NCI-H526 (cell line): ENCODE results near the gene NFATC1.

Experiments
- DNase-seq, 2 experiments: peaks; one replicate each; lab custom pipeline; 2025; lab: John Stamatoyannopoulos, UW

NFATC1 gene

DNA sequence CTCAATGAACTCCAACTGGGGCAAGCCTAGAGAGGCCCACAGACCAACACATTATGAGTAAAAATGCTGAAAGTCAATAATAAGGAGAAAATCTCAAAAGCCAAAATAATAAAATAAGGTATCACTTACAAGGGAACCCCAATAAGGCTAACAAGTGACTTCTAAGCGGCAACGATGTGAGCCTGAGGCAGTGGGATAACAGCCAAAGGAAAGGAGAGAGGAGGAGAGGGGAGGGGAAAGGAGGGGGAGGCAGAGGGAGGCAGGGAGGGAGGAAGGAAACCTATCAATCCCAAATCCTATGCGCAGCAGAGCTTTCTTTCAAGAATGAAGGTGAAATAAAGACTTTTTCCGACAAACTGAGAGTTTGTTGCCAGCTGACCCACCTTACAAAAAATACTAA, 6.0 kb upstream of the NFATC1 start:
- DNase-seq: no peak

DNA sequence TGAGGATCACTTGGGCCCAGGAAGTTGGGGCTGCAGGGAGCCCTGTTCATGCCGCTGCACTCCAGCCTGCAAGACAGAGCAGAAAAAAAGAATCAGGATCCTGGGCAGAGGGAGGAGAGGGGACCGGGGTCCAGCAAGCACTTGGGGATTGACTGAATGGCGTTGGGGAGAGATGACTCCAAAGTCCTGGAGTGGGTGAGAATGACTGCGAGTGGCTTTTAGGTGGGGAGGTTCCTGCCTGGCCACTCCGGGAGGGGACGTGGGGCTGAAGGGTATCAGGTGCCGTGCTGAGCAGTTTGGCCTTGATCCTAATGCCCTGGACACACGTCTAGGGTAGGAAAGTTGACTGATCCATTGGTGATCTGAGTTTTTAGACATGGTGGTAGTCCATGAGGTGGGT, 3.5 kb upstream of the NFATC1 start:
- DNase-seq: no peak

DNA sequence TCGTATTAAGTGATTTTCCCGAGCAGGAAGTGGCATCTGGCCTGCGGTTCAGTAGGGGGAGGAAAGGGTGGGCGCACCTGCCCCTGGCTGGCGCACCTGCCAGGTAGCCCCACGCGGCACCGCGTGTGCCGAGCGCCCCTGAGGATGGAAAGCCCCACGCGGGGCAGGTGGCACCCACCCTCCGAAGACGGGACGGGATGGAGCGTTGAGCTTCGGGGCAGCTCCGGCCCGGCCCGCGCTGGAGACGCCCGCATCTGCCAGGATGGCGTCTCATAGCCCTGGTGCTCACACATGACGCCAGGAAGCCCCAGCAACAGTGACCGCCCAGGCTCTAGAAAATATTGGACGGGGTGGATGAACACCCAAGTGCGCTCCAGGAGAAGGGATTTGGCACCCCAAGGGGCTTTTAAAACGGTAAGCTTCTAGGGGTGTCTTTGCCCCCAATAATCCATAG, 2.5 kb upstream of the NFATC1 start:
- DNase-seq: peak in 1 of 2 experiments; percentile 44

DNA sequence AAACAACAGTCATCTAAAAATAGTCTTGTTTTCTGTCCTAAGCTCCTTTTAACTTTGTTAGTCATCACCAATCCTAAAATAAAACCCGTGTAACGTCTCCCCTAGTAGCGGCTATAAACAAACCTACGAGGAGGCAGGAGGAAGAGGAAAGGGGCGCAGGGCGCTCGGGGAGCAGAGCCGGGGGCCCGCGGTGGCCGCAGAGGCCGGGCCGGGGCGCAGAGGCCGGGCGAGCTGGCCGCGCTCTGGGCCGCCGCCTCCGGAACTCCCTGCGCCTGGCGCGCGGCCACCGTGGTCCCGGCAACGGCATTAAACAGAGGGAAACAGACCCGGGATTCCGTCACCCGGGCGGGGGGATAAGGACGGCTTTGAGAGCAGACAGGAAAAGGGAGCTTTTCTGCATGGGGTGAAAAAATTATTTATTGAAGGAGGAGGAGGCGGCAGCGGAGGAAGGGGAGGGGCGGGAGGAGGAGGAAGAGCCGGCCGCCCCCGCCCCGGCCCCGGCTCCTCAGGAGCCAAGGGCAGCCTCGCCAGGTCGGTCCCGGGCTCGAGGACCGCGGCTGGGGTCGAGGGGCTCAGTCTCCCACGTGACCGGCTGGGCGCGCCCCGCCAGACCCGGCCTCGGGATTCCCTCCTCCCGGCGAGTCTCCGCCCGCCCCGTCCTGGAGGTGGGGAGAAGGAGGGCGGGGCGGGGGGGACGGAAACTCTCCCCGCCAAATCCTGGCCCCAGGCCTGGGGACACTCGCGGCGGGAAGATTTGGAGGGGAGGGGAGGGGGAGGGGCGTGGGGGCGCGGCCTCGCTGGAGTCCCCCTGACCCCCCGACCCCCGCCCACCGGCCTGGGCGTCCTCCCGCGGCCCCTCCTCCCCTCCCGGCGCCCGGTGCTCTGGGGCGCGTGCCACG, 1.8 kb upstream of the NFATC1 start:
- peak in 1 of 2 experiments; percentile 74 for DNase-seq

DNA sequence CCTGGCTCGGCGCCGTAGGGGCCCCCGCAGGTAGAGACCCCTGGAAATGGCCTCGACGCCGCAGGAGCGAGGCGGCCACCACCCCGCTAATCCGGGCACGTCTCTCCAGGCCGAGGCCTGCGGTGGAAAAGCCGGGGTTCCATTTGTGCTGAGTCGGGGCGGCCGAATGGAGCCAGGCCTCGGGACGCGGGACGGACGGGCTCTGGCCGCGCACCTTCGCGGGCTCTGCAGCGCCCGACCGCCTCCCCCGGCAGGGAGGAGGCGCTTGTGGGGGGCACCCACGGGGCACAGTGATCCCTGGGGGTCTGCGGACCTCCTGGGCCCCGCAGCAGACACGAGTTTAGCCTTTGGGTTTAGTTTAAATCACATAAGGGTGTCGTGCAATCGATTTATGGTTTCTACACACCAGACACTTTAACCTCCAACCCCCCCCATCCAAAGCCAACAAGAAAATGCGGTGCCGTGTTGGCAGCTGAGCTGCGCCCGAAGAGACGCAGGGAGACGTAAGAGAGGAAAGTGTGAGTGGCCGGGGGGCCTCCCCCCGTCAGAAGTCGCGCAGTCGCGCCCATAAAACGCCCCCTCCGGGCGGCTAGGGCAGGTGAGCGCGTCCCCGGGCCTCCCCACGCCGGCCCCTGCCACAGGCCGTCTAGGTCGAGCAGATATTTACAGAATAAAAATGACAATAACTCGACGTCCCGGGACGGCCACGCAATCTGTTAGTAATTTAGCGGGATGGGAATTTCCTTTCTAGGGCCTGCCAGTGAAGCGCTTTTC, 1.0 kb upstream of the NFATC1 start:
- peak in 1 of 2 experiments; percentile 48 for DNase-seq

DNA sequence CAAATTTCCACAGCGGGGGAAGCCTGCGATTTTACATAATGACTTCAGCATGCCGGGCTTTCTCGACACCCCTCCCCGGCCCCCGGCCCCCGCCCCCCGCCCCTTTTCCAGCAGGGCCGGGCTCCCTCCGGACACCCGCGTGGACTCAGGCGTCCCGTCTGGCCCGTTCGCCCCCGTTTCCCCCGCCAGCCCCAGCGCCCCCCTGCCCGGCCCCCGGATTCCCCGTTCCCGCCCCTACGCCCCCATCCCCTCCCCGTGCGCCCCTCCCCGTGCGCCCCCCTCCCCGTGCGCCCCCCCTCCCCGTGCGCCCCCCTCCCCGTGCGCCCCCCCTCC, 456 bp upstream of the NFATC1 start:
- DNase-seq: no peak

DNA sequence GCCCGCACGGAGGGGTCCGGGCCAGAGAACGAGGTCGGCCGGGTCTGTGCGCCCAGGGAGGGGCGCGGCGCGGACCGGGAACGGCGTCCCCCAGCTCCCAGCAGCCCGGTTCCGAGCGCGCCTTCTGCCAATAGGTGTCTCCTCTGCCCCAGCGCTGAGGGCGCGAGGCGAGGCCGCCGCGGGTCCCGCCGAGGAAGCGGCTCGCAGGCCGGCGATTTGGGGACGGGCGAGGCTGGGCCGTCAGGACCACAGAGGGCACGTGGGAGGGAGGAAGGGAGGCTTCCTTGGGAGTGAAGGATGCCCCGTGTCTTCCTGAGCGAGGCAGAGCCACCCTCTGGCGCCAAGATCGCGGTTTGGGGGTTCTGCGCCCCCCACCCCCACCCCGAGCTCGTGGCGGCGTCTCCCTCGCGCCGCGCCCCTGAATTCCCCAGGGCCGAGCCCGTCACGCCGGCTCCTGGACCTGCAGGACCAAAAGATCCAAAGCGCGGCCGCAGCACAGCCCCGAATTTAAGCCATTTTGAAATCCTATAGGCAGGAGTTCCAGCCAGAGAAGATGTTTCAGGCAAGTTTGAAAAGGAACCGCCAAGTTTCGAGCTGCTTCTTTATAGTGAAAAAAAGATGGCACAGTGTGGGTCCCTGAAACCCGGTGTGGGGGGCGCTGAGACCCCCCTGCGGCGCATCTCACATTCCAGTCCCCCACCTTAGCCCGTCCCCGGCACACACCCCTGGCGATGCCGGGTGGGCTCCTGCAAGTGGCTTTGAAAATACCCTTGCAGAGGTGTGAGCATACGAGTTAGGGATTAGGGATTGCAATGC, 909 bp downstream of the NFATC1 start:
- DNase-seq: peak in 1 of 2 experiments; percentile 60

DNA sequence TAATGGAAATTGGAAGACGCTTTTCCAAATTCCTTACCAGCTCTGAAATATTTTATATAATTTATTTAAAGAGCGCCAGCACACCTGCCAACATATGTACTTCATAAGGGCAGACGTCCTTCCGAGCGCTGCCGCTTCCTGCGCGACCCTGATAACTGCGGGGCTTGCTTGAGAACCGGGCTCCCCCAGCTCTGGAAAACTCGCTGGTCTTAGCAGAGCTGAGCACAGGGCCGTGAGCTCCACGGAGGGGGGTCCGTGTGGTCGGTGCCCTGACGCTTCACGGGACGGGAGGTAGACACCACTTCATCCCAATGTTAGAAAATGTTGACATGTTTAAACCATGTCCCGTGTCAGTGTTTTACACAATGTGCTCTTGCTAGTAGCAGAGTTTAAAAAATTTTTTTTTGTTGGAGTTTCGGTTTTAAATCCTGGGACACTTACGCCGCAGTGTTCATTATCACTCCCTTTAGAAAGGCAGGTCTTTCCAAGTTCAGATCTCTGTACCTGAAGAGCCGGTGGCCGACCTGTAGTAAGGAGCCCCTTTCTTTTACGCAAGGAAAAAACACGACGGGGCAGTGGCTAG, 1.6 kb downstream of the NFATC1 start:
- DNase-seq: peak in 1 of 2 experiments; percentile 29

DNA sequence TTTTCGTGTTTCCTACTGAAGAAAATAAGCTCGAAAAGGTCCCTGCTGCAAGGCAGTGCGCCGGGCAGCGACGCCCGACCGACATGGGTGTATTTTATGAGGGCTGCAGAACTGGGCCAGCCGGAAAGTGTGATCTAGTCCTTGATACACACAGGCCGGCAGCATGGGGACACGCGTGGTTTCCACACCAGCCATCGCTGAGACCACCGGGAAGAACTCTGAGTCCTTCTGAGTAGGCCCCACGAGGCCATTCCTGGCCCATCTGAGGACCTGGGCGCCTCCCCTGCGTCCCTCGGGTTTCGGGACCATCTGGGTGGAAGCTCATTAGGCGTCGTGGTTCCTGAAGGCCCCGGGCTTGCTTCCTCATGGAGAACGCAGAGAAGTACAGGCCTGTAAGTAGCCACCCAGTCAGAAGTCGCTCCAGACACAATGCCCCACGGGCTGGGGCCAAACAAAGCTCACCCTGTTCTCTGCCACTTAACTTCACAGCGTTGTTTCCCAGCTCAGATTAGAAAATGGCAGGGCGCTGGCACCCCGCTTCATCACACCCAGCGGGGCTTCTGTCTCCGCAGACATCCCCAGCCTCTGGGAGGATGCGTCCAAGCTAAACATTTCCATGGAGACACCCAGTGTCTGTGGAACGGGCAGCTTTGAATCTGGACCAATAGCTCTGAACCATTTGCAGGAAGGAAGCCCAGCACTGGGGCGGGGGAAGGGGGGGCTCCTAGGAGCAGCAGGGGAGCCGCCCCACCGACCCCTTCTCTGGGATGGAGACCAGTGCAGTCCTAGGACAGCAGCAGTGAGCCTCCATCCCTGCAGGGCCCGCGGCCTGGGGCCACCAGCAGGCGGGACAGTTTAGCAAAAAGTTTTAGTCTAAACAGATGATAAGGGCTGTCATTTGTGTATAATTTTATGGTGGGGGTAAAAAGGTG, 2.4 kb downstream of the NFATC1 start:
- peak in 1 of 2 experiments; percentile 64 for DNase-seq

DNA sequence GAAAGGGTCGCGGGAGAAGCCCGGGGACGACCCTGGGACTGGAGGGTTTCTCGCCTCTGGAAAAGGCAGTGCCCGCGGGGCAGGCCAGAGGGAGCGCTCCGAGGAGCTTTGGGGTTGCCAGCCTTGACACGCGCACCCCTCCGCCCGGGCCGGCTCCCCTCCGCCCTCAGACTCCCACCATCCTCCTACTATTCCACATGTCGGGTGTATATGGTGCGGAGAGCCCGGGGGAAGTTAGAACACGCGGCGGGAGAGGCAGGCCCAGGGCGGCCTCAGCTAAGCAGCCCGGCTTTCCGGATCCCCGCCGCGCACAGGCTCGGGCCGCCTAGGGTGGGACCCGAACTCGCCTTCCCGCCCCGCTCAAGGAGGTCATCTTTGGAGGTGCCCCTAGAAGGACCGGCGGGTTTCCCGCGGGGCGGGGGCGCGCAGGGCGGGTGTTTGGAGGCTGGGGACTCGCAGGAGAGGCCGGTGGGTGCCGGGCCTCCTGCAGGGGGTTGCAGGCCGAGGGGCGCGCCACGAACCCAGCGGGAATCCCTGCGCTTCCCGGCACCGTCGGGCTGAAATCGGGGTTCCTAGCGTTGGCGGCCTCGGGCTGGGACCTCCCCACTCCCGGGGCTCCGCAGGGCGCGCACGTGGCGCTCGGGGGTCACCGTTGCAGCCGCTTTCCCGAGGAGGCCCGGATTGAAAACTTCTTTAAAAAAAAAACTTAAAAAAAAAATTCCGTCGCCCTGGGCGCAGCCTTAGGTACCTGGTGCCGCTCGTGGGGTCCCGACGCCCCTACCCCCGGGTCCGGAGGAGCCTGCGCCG, 3.7 kb downstream of the NFATC1 start:
- peak in 1 of 2 experiments; percentile 36 for DNase-seq

DNA sequence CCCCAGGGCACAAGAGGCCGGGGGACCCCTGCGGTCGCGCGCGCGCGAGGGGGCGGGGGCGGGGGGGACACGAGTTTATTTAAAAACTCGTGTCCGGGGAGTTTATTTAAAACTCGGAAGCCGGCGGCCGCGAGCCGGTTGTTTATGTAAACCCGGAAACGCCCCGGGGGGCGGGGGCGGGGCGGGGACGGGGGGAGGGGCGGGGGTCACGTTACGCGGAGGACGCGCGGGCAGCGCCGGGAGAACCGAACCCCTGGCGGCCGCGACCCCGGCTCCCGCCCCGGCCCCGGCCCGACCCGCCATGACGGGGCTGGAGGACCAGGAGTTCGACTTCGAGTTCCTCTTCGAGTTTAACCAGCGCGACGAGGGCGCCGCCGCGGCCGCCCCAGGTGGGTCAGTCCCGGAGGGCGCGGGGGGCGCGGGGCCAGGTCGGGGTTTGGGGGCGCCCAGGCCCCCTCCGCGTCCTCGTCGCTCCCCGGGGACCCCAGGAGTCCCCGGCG, 4.4 kb downstream of the NFATC1 start:
- DNase-seq: peak in 1 of 2 experiments; percentile 47

DNA sequence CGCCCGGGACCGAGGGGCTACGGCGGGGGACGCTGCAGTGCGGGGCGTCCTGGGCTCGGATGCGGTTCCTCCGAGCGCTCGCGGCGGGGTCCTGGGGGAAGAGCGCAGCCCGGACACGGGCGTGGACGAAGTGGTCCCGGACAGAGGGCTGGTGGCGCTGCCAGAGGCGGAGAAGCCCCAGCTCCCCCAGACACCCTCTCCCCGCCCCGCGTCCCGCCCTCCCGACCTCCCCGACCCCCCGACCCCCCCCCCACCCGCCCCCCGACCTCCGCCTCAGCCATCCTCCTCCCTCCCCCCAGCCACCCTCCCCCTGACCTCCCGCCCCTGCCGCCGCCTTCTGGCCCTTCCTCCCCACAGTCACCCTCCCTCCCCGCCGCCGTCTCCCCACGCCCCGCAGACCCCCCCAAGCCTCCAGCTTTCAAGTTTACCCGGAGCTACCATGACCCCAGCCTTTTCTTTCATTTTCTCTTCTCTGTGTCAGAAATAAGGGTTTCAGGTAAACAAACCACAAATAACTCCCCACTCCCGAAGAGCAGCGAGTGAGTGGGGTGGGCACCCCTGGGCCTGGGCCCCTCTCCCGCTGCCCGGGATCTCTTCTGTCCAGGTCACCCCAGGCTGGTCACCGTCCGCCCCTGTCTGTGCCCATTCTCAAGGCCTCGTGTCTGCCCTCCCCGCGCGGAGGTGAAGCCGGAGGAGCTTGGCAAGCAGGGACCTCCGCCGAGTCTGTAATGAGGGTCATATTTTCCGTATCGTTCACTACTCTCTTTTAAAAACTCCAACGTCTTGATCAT, 5.1 kb downstream of the NFATC1 start:
- DNase-seq: peak in 1 of 2 experiments; percentile 35

DNA sequence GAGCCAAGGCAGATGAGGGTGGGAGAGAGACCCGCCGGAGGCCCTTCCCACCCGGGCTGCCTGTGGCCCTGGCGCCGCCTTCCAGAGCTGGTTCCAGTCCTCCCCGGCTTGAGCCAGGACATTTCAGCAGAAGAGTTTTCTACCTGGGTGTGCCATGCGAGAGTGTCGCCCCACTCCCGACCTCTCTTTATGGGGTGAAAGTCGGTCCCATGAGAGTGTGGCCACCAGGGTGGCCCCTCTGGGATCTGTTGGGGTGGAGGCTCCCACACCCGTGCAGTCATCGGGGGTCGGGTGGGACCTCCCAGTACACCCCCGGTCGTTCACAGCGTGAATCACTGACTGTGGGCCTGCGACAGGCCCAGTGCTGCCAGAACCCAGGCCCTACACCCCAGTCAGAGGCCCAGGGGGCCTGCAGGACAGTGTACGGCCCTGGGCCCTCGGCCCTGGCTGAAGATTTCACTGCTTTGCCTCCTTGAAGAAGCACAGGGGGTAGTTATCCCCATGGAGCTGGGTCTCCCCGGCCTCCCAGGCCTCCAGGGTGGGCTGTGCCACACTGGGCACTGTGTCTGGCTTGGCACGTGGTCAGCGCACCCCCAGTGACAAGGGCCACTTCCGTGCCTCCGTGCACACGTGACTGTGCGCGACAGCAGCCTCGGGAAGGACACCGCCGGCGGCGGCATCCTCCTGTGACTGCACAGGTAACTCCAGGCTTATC, 5.9 kb downstream of the NFATC1 start:
- peak in 1 of 2 experiments; percentile 35 for DNase-seq

DNA sequence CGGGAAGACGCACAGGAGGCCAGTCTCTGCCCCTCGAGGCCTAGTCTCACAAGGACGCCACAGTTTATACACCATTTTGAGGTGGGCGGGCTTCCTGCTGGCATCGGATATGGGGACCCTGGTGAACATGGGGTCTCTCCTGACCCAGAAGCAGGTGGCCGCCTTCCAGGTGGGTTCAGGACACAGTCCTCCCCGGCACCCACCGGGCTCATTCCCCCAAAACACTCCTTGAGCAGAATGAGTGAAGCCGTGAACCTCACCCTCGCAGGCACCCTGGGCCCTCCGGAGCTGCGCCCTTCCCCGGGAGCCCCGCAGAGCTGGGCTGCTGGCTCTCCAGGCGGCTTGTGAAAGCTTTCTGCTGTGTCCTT, 6.5 kb downstream of the NFATC1 start:
- DNase-seq: peak in 1 of 2 experiments; percentile 59

DNA sequence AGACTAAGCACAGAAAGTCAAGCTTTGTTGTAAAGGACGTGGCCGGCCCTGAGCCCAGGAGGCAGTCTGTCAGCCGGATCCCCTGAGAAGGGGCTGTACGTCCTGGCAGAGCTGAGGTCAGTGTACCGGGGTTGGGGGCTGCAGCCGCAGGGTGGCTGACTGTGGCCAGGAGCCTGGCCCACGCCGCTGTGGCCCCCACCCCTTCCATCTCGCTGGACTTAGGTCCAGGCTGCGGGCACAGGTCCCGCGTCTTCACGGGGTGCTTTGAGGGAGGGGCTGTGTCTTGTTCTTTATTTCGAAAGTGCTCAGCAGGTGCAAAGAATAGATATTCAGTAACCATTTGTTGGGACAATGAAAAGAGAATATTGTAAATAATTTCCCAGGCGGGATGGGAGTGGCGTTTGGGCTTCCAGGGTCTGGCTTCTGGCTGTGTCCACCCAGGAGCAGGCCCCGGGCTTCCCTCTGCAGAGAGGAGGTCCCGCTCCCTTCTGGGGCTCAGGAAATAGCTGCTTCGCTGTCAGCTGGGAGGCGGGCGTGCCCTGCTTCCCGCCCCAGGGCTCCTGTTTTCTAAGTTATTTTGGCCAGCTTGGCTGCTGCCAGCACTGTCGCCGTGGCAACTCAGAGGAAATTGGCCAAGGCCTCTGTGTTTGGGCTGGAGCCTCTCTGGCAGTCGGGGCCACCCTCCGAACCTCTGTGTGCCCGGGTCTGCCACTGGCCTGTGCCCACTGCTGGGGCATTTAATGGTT, 7.4 kb downstream of the NFATC1 start:
- peak in 1 of 2 experiments; percentile 44 for DNase-seq

DNA sequence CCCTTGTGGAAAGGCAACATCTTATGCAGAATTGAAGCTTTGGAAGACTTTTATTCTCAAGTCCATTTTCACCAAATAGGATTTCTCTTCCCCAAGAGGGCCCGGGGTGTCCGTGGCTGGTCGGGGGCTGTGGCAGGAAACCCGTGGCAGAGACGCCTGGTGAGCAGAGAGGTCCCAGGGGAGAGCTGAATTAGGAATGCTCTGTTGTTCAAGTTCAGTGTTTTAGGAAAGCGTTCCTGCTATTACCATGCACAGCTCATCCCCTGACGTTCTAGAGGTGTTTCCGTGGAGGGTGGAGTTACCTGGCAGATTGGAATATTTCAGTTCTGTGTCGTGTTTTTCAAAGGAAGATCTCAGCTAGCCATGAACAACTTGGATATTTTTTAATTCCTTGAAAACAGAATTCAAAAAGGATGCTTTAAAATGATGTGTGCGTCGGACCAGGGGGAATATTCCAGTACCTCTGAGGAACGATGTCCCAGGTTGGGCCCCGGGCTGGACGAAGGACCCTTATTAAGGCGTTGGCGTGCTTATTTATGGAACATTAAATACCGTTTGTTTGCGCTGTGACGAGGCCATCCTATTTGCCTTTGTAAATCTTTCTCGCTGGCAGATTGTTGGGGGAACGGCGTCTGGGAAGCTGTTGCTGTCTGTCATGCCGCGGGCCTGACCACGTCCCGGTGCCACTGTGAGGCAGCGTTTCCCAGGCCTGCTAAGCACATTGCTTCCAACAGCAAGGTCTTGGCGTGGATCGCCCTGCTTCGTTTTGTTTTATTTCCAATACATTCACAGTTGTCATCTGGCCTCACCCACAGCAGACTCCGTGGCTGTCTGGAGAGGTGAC, 8.2 kb downstream of the NFATC1 start:
- DNase-seq: peak; percentile 44 to 68

DNA sequence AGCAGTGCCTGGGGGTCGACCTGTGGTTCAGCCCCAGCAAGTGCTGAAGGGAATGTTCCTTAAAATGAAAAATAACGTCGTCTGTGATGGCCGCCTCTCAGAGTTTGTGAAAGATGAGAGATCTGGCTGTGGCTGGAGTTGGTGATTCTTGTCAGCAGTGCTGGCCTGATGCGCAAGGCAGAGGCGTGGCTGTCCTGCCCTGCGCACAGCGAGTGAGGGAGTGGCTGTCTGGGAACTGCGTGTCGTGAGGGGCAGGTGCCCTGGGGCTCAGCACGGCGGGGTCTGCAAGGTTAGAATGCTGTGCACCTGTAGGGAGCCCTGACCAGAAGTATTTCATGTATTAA, 8.8 kb downstream of the NFATC1 start:
- DNase-seq: peak; percentile 32 to 64
